HG03045 (cell line): Measurements from ENCODE around the gene ZMIZ2.
"Not testable (repeated sequence)": the region's sequence is repeated elsewhere in the genome, so short reads cannot be mapped to it uniquely, and the experiment has no call there.

Experiments
- ATAC-seq: cut with Tn5 transposase; IDR thresholded peaks from one replicate; pipeline ENCODE4 v1.9.1; 2021; ENCODE audit warnings: mild to moderate bottlenecking, moderate library complexity; ENCODE audit not compliant: unreplicated experiment

Gene ZMIZ2

GRCh38 chr7:44727158-44727936 is 21.3 kb upstream of the ZMIZ2 start:
- no peak for ATAC-seq

GRCh38 chr7:44727937-44728262 is 20.7 kb upstream of the ZMIZ2 start:
- ATAC-seq = no peak

- no peak for ATAC-seq
Measured at GRCh38 chr7:44729949-44730590, 18.6 kb upstream of the ZMIZ2 start.

GRCh38 chr7:44732971-44733370 is 15.7 kb upstream of the ZMIZ2 start:
- ATAC-seq = not testable (repeated sequence)

GRCh38 chr7:44733708-44734481 is 14.8 kb upstream of the ZMIZ2 start:
- no peak for ATAC-seq

GRCh38 chr7:44735403-44736165 is 13.1 kb upstream of the ZMIZ2 start:
- no peak for ATAC-seq

- ATAC-seq = no peak
Measured at GRCh38 chr7:44736896-44737295, 11.8 kb upstream of the ZMIZ2 start.

GRCh38 chr7:44738051-44738723 is 10.5 kb upstream of the ZMIZ2 start:
- no peak for ATAC-seq

- ATAC-seq = no peak
Measured at GRCh38 chr7:44738876-44739665, 9.6 kb upstream of the ZMIZ2 start.

- no peak for ATAC-seq
Measured at GRCh38 chr7:44740055-44740454, 8.6 kb upstream of the ZMIZ2 start.

GRCh38 chr7:44743750-44744149 is 4.9 kb upstream of the ZMIZ2 start:
- no peak for ATAC-seq

- ATAC-seq = peak; percentile 18
Measured at GRCh38 chr7:44748948-44749731, 493 bp downstream of the ZMIZ2 start.

- no peak for ATAC-seq
Measured at GRCh38 chr7:44749992-44750391, 1.3 kb downstream of the ZMIZ2 start.

GRCh38 chr7:44750424-44750823 is 1.8 kb downstream of the ZMIZ2 start:
- no peak for ATAC-seq

GRCh38 chr7:44750921-44751571 is 2.4 kb downstream of the ZMIZ2 start:
- ATAC-seq = peak; percentile 59

GRCh38 chr7:44752822-44753221 is 4.2 kb downstream of the ZMIZ2 start:
- ATAC-seq = no peak

GRCh38 chr7:44754802-44755697 is 6.4 kb downstream of the ZMIZ2 start:
- no peak for ATAC-seq
